Breast epithelium (tissue), 4 donors: Measurements from ENCODE around the gene C12orf57. TPM values are rescaled to one million over a fixed set of nuclear protein-coding genes. Genes with fewer than 3 reads are reported as not detected.

Experiments used
- DNase-seq, 2 donors: peaks; one replicate each; pipeline ENCODE4 v3.0.0-alpha.2; 2019; ENCODE audit warnings: low spot score in 2 of 2
- H3K27ac ChIP-seq, 2 donors: fragments of 200-600 bp; sonication (generic) in 1 of 2; one replicate each; pipeline ENCODE4 v1.5.1; 2016 to 2019; ENCODE audit warnings: mild to moderate bottlenecking in 1 of 2
- H3K27me3 ChIP-seq, 2 donors: fragments of 200-600 bp; sonication (generic) in 1 of 2; one replicate each; pipeline versions ENCODE4 v1.5.1 to v1.6.0; 2017 to 2019; ENCODE audit warnings: control low read depth in 1 of 2, mild to moderate bottlenecking in 1 of 2
- H3K36me3 ChIP-seq: fragments of 200-600 bp; one replicate; pipeline ENCODE4 v1.5.1; 2019
- H3K4me1 ChIP-seq, 2 donors: fragments of 200-600 bp; sonication (generic); one replicate each; pipeline ENCODE4 v1.5.1; 2016 to 2019; ENCODE audit warnings: control low read depth in 1 of 2
- H3K4me3 ChIP-seq, 3 donors: fragments of 200-600 bp; sonication (generic); 1 replicate in 2 of 3; 2 replicates in 1 of 3; pipeline ENCODE4 v1.5.1; 2016 to 2019; ENCODE audit warnings: mild to moderate bottlenecking in 3 of 3, moderate library complexity in 2 of 3
- H3K9me3 ChIP-seq, 2 donors: fragments of 200-600 bp; sonication (generic) in 1 of 2; one replicate each; pipeline ENCODE4 v1.5.1; 2016 to 2019; ENCODE audit warnings: control low read depth in 1 of 2
- POLR2A ChIP-seq: fragments of 450-650 bp; IDR thresholded peaks from one replicate; pipeline ENCODE4 v1.6.1; 2016; ENCODE audit warnings: antibody characterized with exemption, mild to moderate bottlenecking, moderate library complexity
- POLR2AphosphoS5 ChIP-seq, 3 donors: sonication (generic); formaldehyde crosslinking; IDR thresholded peaks; one replicate each; pipeline ENCODE4 v1.6.1; 2017; ENCODE audit warnings: antibody characterized with exemption in 3 of 3
- intact Hi-C: fragments of 100-400 bp; cut with DNase I; formaldehyde crosslinking; loops from one replicate; pipeline ENCODE4 v1.15.1; 2023; ENCODE audit warnings: low total_unique reads
- total RNA-seq, 3 donors: library from RNA; depleted of rRNA; stranded (reverse); fragments of >200 nt; gene quantifications; one replicate each; pipeline ENCODE4 v1.1.0, GENCODE V29; 2016
- TF ChIP-seq, protein P1 (sequence below), 3 donors: fragments of 450-650 bp; IDR thresholded peaks; one replicate each; pipeline ENCODE4 v1.5.1; 2016 to 2017; ENCODE audit warnings: antibody characterized with exemption in 3 of 3, mild to moderate bottlenecking in 3 of 3, moderate library complexity in 3 of 3

The C12orf57 gene
- total RNA-seq, 3 donors from 2014 or later = 515 to 824 (median 547) TPM

DNA sequence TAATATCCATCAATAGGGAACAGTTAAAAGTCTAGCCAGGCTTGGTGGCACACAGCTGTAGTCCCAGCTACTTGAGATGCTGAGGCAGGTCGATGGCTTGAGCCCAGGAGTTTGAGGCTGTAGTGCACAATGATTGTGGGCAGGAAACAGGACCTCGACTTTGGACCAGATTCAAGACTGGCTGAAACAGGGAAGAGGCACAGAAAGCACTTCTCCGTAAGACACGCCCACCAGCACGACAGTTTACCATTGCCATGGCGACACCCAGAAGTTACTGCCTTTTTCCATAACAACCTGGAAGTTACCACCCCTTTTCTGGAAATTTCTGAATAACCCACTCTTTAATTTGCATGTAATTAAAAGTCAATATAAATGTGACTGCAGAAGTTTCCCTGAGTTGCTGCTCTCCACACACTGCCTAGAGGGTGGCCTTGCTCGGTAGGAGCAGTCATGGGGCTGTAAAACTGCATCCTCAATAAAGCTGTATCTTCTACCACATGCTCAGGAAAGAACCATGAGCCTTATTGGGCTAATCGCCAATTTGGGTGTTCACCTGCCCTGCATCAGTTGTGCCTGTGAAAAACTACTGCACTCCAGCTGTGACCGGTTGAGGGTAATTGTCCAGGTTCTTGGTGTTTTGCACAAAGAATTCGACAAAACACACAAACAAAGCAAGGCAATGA, 43.8 kb upstream of the C12orf57 start:
- intact Hi-C loops = no loop called here
- H3K36me3 ChIP-seq = no peaks in the 10 kb centered on the region
- TF ChIP-seq POLR2A (no peak), POLR2AphosphoS5 (IDR thresholded peaks at IDR 0.05) (no peak)
- TF ChIP-seq, protein P1, sequence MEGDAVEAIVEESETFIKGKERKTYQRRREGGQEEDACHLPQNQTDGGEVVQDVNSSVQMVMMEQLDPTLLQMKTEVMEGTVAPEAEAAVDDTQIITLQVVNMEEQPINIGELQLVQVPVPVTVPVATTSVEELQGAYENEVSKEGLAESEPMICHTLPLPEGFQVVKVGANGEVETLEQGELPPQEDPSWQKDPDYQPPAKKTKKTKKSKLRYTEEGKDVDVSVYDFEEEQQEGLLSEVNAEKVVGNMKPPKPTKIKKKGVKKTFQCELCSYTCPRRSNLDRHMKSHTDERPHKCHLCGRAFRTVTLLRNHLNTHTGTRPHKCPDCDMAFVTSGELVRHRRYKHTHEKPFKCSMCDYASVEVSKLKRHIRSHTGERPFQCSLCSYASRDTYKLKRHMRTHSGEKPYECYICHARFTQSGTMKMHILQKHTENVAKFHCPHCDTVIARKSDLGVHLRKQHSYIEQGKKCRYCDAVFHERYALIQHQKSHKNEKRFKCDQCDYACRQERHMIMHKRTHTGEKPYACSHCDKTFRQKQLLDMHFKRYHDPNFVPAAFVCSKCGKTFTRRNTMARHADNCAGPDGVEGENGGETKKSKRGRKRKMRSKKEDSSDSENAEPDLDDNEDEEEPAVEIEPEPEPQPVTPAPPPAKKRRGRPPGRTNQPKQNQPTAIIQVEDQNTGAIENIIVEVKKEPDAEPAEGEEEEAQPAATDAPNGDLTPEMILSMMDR (IDR thresholded peaks at IDR 0.05) = no peak
- DNase-seq = no peak
- peak overlapping the region in 1 of 2 donors; percentile 16 for H3K27ac ChIP-seq
- no peak overlapping the region for H3K4me3 ChIP-seq
- no peaks in the 10 kb centered on the region for H3K9me3 ChIP-seq
- no peaks in the 10 kb centered on the region for H3K4me1 ChIP-seq
- H3K27me3 ChIP-seq = no peaks in the 10 kb centered on the region

DNA sequence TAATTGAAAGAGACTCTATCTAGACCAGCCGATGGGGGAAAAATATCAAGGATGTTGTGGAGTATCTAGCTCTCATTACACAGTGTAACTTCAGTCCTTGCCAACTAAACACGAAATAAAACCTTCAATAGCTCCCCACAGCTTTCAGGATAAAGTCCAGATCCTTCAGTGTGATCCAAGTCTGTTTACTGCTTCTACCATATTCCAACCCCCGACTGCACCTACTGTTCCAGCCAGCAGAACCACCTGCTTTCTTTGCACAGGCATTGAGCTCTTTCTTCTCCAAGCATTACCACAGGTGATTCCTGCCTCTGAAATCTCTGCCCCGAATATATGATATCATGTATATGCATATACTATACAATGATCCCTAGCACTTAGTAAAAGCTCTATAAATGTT, 41.4 kb upstream of the C12orf57 start:
- no peak for DNase-seq
- H3K27ac ChIP-seq = no peak overlapping the region
- TF ChIP-seq POLR2AphosphoS5 (IDR thresholded peaks at IDR 0.05) = no peak
- TF ChIP-seq, protein P1 (IDR thresholded peaks at IDR 0.05) = no peak
- TF ChIP-seq POLR2A = no peak
- no peak overlapping the region for H3K4me3 ChIP-seq
- H3K36me3 ChIP-seq = no peaks in the 10 kb centered on the region
- no peaks in the 10 kb centered on the region for H3K4me1 ChIP-seq
- H3K27me3 ChIP-seq = no peaks in the 10 kb centered on the region
- intact Hi-C loops = no loop called here
- H3K9me3 ChIP-seq = no peaks in the 10 kb centered on the region

- Histone ChIP-seq H3K4me3 (no peak overlapping the region), H3K36me3 (no peaks in the 10 kb centered on the region), H3K4me1 (no peaks in the 10 kb centered on the region), H3K9me3 (no peaks in the 10 kb centered on the region), H3K27me3 (no peaks in the 10 kb centered on the region), H3K27ac (peak overlapping the region; percentile 93 to 94)
- TF ChIP-seq, protein P1 (IDR thresholded peaks at IDR 0.05) = no peak
- TF ChIP-seq POLR2A (no peak), POLR2AphosphoS5 (IDR thresholded peaks at IDR 0.05) (no peak)
- no peak for DNase-seq
- intact Hi-C loops = no loop called here
Measured at GRCh38 chr12:6903722-6904121, 40.1 kb upstream of the C12orf57 start.

DNA sequence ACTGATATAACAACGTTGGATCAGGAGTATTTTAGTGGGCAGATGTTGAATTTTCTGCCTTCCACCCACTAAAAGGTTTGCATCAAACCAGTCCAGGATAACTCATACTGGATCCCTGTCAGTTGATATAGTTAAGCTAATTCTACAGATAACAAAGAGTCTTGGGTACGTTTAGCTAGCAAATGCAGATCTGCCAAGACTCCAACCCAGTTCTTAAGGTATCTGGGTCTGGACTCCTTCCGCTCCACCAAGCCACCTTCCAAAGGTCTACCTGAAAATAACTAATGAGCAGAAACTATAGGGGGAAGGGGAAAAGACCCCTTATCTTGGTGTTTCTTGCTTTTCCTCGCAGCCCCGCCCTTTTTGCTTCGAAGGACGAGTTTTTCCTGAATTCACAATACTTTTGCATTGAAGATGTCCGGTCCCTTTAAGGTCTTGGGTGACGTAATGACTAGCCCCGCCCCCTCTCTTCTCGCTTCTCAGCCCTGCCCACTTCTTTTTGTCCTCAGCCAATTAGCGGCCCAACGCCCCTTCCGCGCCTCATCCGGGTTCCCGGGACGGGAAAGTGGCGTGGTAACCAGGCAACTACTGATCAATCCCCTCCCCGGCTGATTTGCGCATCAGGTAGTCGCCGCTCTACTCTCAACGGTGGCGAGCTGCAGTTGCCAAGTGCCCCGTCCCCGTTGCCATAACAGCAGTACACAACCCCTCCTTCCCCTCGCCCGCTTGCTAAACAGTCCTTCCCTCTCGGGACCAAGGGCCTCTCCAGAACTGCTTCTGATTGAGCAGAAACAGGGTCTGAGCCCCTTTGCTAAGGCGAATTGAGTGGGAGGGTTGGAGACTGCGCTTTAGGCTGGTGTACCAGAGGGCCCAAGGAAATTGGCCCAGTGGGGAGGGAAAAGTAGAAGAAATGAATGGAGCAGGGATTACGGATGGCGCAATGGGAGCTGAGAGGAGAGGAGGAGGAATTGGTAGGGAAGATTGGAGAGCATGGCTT, 39.2 kb upstream of the C12orf57 start, which contains the start of gene LRRC23:
Gene LRRC23 (plus strand): TSS at position 543 of the 997 bp plus-strand sequence. CDS start 812 bp downstream, outside the sequence.
- H3K9me3 ChIP-seq = no peaks in the 10 kb centered on the region
- peak; percentile 98 for DNase-seq
- TF ChIP-seq POLR2A = peak; percentile 83
- peak; percentile 79 to 94 (median 82) for TF ChIP-seq POLR2AphosphoS5 (IDR thresholded peaks at IDR 0.05)
- TF ChIP-seq, protein P1 (IDR thresholded peaks at IDR 0.05) = no peak
- H3K36me3 ChIP-seq = no peaks in the 10 kb centered on the region
- no peaks in the 10 kb centered on the region for H3K4me1 ChIP-seq
- H3K4me3 ChIP-seq = peak within 1 kb of the TSS; percentile 56 to 77 (median 72)
- intact Hi-C loops = no loop called here
- H3K27me3 ChIP-seq = no peaks in the 10 kb centered on the region
- H3K27ac ChIP-seq = peak within 1 kb of the TSS; percentile 93 to 94
